Measurements from ENCODE around the gene LIN28B.
"Not testable (repeated sequence)": the region's sequence is repeated elsewhere in the genome, so short reads cannot be mapped to it uniquely, and the experiment has no call there.

The LIN28B gene

DNA sequence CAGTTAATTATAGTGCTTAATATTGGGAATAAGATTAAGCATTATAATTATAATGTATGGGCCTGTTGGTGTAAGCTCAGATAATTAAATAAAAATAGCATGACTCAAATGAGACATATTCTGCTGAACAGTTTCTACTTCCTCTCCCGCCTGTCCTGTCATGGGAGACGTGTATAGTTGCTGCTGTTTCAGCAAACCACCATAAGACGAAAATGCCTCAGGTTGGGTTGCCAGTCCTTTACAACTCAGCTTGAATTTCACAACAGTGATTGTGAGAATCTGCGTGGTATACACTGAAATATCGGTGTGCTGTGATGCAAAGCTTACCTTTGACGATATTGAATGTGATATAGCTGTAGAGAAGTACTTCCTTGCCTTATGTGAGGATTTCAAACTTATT lies 123.4 kb downstream of the LIN28B start:
- H3K4me3 ChIP-seq (ENCODE audit: low read depth, low read length), result no peak overlapping the region

DNA sequence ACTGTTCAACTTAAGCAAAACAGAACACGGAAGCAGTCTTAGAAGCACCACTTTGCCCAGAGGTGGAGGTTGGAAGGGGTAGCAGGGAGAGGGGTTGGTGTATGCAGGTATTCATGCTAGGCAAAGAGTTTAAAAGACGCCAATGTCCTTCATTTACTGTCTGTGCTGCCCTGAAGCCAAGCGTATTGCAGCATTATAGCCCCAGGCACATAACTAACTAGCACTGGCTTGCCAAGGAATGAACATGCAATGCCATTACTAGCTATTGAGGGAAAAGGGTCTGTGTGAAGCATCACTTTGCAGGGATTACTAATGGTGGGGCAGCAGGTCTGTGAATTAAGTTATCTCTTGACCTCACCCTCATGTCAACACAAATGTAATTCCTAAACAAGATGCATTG lies 124.8 kb downstream of the LIN28B start:
- H3K9me3 ChIP-seq (ENCODE audit: control insufficient read depth, insufficient read depth, low read depth, low read length); H3K4me1 ChIP-seq (ENCODE audit: control insufficient read depth, insufficient read depth, low read length); H3K27ac ChIP-seq (ENCODE audit: extremely low read depth, low read depth, low read length); H3K4me3 ChIP-seq (ENCODE audit: low read depth, low read length); POLR2A ChIA-PET; CTCF ChIA-PET: not testable (repeated sequence)
- H3K36me3 ChIP-seq (ENCODE audit: control insufficient read depth in 2 of 2, insufficient read depth in 1 of 2, low read length in 2 of 2), result peaks cover 0 to 13% of the 10 kb centered on the region in 2 experiments; a peak in 1 of 3 replicates

More for the DNA sequence above, 123.4 kb downstream of the LIN28B start:
- CTCF ChIA-PET, result interaction anchor here (0.5 to 5.1 kb wide), 5 partner anchors 8 to 397 kb away, joined by 3 to 47 read pairs (median 20); no protein-coding TSS in a partner anchor
- POLR2A ChIA-PET, result no interaction called here
- peaks cover 0 to 13% of the 10 kb centered on the region in 2 experiments; a peak in 1 of 3 replicates for H3K36me3 ChIP-seq (ENCODE audit: control insufficient read depth in 2 of 2, insufficient read depth in 1 of 2, low read length in 2 of 2)
- H3K9me3 ChIP-seq (ENCODE audit: control insufficient read depth, insufficient read depth, low read depth, low read length), result no peaks in the 10 kb centered on the region
- no peak overlapping the region for H3K27ac ChIP-seq (ENCODE audit: extremely low read depth, low read depth, low read length)
- no peak for TF ChIP-seq BCL11B (tag by site-specific recombination; IDR thresholded peaks at IDR 0.05; ENCODE audit: low read depth)
- no peak for TF ChIP-seq REPIN1 (tag by site-specific recombination; IDR thresholded peaks at IDR 0.05; ENCODE audit: low read depth)
- TF ChIP-seq YY1 (tag by site-specific recombination; IDR thresholded peaks at IDR 0.05), result no peak
- TF ChIP-seq, protein P1, sequence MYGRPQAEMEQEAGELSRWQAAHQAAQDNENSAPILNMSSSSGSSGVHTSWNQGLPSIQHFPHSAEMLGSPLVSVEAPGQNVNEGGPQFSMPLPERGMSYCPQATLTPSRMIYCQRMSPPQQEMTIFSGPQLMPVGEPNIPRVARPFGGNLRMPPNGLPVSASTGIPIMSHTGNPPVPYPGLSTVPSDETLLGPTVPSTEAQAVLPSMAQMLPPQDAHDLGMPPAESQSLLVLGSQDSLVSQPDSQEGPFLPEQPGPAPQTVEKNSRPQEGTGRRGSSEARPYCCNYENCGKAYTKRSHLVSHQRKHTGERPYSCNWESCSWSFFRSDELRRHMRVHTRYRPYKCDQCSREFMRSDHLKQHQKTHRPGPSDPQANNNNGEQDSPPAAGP (tag by site-specific recombination; IDR thresholded peaks at IDR 0.05), result no peak
- TF ChIP-seq, protein P2, sequence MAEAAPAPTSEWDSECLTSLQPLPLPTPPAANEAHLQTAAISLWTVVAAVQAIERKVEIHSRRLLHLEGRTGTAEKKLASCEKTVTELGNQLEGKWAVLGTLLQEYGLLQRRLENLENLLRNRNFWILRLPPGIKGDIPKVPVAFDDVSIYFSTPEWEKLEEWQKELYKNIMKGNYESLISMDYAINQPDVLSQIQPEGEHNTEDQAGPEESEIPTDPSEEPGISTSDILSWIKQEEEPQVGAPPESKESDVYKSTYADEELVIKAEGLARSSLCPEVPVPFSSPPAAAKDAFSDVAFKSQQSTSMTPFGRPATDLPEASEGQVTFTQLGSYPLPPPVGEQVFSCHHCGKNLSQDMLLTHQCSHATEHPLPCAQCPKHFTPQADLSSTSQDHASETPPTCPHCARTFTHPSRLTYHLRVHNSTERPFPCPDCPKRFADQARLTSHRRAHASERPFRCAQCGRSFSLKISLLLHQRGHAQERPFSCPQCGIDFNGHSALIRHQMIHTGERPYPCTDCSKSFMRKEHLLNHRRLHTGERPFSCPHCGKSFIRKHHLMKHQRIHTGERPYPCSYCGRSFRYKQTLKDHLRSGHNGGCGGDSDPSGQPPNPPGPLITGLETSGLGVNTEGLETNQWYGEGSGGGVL (tag by site-specific recombination; IDR thresholded peaks at IDR 0.05), result no peak
- no peak for TF ChIP-seq SP7 (tag by site-specific recombination; IDR thresholded peaks at IDR 0.05)
- no peak for TF ChIP-seq ZBTB17 (tag by site-specific recombination; IDR thresholded peaks at IDR 0.05)
- TF ChIP-seq ZNF138 (tag by site-specific recombination; IDR thresholded peaks at IDR 0.05; ENCODE audit: borderline replicate concordance), result no peak
- TF ChIP-seq ZNF155 (tag by site-specific recombination; IDR thresholded peaks at IDR 0.05), result no peak
- TF ChIP-seq, protein P3, sequence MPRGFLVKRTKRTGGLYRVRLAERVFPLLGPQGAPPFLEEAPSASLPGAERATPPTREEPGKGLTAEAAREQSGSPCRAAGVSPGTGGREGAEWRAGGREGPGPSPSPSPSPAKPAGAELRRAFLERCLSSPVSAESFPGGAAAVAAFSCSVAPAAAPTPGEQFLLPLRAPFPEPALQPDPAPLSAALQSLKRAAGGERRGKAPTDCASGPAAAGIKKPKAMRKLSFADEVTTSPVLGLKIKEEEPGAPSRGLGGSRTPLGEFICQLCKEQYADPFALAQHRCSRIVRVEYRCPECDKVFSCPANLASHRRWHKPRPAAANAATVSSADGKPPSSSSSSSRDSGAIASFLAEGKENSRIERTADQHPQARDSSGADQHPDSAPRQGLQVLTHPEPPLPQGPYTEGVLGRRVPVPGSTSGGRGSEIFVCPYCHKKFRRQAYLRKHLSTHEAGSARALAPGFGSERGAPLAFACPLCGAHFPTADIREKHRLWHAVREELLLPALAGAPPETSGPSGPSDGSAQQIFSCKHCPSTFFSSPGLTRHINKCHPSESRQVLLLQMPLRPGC (tag by site-specific recombination; IDR thresholded peaks at IDR 0.05), result no peak
- TF ChIP-seq SALL2 (tag by site-specific recombination; IDR thresholded peaks at IDR 0.05; ENCODE audit: borderline replicate concordance), result no peak
- TF ChIP-seq TRIM28 (IDR thresholded peaks at IDR 0.05; ENCODE audit: borderline replicate concordance, low read length), result no peak
- TF ChIP-seq OSR2 (tag by site-specific recombination; IDR thresholded peaks at IDR 0.05), result no peak
- TF ChIP-seq ZNF426 (tag by site-specific recombination; IDR thresholded peaks at IDR 0.05), result no peak
- TF ChIP-seq ZNF433 (tag by site-specific recombination; IDR thresholded peaks at IDR 0.05; ENCODE audit: low read depth), result no peak
- no peak for TF ChIP-seq ZNF777 (tag by site-specific recombination; IDR thresholded peaks at IDR 0.05; ENCODE audit: borderline replicate concordance)
- TF ChIP-seq, protein P4, sequence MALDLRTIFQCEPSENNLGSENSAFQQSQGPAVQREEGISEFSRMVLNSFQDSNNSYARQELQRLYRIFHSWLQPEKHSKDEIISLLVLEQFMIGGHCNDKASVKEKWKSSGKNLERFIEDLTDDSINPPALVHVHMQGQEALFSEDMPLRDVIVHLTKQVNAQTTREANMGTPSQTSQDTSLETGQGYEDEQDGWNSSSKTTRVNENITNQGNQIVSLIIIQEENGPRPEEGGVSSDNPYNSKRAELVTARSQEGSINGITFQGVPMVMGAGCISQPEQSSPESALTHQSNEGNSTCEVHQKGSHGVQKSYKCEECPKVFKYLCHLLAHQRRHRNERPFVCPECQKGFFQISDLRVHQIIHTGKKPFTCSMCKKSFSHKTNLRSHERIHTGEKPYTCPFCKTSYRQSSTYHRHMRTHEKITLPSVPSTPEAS (tag by site-specific recombination; IDR thresholded peaks at IDR 0.05), result no peak
- no peak for TF ChIP-seq ZNF571 (tag by site-specific recombination; IDR thresholded peaks at IDR 0.05)
- TF ChIP-seq ZNF10 (tag by site-specific recombination; IDR thresholded peaks at IDR 0.05), result no peak
- H3K4me1 ChIP-seq (ENCODE audit: control insufficient read depth, insufficient read depth, low read length), result peaks cover 4% of the 10 kb centered on the region; the same call in 1 of the 2 replicates

Data from HEK293 (cell line).